ENCODE measurements around the gene COL18A1.

DNA sequence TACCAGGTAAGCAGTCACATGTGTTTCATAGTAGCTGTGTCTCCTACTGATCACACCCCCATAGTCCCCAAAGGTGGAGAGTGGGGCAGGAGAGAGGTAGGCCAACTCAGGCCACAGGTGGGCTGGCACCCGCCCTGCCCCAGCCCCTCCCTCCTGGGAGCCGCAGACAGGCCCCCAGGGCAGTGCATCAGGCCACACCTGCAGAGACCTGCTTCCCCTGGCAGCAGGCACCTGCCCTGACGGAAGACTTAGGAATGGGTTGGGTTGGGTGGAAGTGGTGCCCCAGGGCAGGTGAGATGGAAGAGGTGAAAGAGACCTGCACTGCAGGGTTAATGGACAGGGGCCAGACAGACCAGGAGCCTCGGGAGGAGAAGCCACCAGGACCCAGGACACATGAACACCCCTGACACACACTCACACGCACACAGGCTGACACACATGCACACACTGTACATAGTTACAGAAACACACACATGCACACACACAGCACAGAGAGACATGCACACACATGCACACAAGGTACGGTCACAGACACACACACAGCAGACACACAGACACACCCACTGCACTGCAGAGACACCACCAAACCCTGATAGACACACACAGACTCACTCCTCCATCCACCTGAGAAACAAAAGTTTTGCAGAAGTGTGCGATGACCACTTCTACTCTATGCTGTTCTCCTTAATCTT lies 1.7 kb upstream of the COL18A1 start:
- TF ChIP-seq, protein P1, sequence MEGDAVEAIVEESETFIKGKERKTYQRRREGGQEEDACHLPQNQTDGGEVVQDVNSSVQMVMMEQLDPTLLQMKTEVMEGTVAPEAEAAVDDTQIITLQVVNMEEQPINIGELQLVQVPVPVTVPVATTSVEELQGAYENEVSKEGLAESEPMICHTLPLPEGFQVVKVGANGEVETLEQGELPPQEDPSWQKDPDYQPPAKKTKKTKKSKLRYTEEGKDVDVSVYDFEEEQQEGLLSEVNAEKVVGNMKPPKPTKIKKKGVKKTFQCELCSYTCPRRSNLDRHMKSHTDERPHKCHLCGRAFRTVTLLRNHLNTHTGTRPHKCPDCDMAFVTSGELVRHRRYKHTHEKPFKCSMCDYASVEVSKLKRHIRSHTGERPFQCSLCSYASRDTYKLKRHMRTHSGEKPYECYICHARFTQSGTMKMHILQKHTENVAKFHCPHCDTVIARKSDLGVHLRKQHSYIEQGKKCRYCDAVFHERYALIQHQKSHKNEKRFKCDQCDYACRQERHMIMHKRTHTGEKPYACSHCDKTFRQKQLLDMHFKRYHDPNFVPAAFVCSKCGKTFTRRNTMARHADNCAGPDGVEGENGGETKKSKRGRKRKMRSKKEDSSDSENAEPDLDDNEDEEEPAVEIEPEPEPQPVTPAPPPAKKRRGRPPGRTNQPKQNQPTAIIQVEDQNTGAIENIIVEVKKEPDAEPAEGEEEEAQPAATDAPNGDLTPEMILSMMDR (IDR thresholded peaks at IDR 0.05; ENCODE audit: low read depth, low read length): no peak
- no peak for TF ChIP-seq EZH2phosphoT487 (IDR thresholded peaks at IDR 0.05; ENCODE audit: low read depth)

Measured in OCI-LY3 (cell line).